C4-2B (cell line): ENCODE measurements around the gene KIAA1143.
A peak's percentile ranks its signal among the peaks of the same experiment; 100 is the strongest.

Source experiments
- H3K27ac ChIP-seq: fragments of 450-650 bp; 2 replicates; pipeline ENCODE4 v1.5.1; 2017
- ZFX ChIP-seq: fragments of 450-650 bp; IDR thresholded peaks from 2 replicates; pipeline ENCODE4 v1.6.1; 2017
- TF ChIP-seq, protein P1 (sequence below): fragments of 450-650 bp; conservative IDR thresholded peaks from 2 replicates; pipeline ENCODE4 v1.5.1; 2017; ENCODE audit warnings: mild to moderate bottlenecking

KIAA1143 gene

DNA sequence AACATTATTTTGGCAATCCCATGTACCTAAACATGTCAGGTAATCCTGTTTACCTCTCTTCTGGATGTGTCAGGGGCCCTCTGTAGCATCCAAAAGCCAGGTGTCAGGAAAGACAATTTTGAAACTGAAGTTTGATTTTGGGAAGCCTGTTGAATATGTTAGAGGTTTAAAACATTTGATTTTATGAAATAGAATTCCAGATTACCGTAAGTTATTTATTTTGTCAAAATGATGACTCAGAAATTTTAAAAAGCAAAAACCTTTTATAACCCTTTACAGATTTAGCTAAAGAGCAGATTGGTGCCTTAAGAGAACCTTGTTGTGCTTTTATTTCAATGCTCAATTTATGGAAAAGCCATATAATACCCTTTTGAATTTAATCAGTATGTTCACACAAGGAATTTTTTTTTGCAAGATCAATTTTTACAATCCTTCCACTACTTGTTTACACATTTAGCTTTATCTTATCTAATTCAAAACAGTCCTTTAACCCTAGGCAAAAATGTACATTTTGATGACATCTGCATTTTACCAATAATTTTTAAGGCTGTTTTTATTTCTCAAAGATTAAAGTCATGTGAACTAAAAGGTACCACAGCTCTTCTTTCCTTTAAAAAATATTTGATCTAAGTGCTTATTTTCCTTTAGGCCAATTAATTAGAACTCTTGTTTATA is 10.1 kb upstream of the KIAA1143 start:
- no peak overlapping the region for H3K27ac ChIP-seq
- TF ChIP-seq, protein P1, sequence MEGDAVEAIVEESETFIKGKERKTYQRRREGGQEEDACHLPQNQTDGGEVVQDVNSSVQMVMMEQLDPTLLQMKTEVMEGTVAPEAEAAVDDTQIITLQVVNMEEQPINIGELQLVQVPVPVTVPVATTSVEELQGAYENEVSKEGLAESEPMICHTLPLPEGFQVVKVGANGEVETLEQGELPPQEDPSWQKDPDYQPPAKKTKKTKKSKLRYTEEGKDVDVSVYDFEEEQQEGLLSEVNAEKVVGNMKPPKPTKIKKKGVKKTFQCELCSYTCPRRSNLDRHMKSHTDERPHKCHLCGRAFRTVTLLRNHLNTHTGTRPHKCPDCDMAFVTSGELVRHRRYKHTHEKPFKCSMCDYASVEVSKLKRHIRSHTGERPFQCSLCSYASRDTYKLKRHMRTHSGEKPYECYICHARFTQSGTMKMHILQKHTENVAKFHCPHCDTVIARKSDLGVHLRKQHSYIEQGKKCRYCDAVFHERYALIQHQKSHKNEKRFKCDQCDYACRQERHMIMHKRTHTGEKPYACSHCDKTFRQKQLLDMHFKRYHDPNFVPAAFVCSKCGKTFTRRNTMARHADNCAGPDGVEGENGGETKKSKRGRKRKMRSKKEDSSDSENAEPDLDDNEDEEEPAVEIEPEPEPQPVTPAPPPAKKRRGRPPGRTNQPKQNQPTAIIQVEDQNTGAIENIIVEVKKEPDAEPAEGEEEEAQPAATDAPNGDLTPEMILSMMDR: no peak
- TF ChIP-seq ZFX: no peak

DNA sequence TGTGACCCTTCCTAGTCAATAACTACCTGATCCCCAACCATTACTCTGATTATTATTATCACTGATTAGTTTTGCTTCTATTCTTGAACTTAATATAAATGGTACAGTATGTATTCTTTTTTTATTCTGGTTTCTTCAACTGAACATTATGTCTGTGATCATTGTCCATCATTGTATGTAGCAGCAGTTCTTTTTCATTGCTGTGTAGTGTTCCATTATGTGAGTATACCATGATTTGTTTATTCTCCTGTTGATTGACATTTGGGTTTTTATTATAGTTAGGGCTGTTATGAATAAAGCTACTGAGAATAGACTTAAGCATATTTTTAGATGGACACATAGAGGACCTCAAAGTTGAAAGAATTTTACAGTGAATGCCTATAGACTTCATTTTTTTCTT is 2.8 kb upstream of the KIAA1143 start:
- H3K27ac ChIP-seq: no peak overlapping the region
- TF ChIP-seq, protein P1: no peak
- TF ChIP-seq ZFX: no peak

DNA sequence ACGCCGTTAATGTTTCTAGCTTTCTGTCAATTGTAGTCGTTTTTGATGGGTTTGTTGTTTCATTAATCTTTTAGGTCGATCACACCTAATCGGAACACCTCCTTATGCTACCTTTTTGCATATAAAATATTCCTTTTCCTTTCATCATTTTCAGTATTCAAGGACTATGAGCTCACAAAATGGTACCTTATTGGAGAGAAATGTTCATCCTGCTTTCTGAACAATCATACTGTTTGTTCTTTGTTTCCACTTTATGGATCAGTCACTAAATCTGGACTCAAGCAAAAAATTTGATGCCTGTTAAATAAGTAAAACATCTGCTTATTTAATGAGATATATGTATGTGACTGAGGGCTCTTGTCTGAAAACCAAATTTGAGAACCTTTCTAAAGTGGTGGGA is 1.3 kb upstream of the KIAA1143 start:
- no peak overlapping the region for H3K27ac ChIP-seq
- TF ChIP-seq, protein P1: no peak
- no peak for TF ChIP-seq ZFX

- H3K27ac ChIP-seq: peak overlapping the region; percentile 82
- TF ChIP-seq, protein P1: no peak
- TF ChIP-seq ZFX: peak; percentile 4; the same call in 1 of the 2 replicates
These were observed 805 bp upstream of the KIAA1143 start for GRCh38 chr3:44762170-44762677.

GRCh38 chr3:44761101-44761423 is 357 bp downstream of the KIAA1143 start:
- no peak for TF ChIP-seq ZFX
- TF ChIP-seq, protein P1: no peak

DNA sequence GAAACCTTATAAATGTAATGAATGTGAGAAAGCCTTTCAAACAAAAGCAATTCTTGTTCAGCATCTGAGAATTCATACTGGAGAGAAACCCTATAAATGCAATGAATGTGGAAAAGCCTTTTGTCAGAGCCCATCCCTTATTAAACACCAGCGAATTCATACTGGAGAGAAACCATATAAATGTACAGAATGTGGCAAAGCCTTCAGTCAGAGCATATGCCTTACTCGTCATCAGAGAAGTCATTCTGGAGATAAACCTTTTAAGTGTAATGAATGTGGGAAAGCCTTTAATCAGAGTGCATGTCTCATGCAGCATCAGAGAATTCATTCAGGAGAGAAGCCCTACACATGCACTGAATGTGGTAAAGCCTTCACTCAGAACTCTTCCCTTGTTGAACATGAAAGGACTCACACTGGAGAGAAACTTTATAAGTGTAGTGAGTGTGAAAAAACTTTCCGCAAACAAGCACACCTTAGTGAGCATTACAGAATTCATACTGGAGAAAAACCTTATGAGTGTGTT is 26.7 kb downstream of the KIAA1143 start:
- no peak for TF ChIP-seq ZFX
- TF ChIP-seq, protein P1: no peak
- no peak overlapping the region for H3K27ac ChIP-seq

More at GRCh38 chr3:44761101-44761423, 357 bp downstream of the KIAA1143 start:
- peak overlapping the region; percentile 82 for H3K27ac ChIP-seq

GRCh38 chr3:44729384-44729910 is 32.0 kb downstream of the KIAA1143 start, which contains the start of gene ZNF501:
ZNF501 (plus strand) TSS chr3:44729635; CDS start chr3:44734422, 4,787 bp downstream.
- H3K27ac ChIP-seq: peak within 1 kb of the TSS; percentile 29; the same call in 1 of the 2 replicates
- TF ChIP-seq, protein P1: no peak
- peak; percentile 41; the same call in 1 of the 2 replicates for TF ChIP-seq ZFX
